Thyroid gland (tissue), 4 donors: ENCODE measurements around the gene TUBGCP3. TPM values are rescaled to one million over a fixed set of nuclear protein-coding genes. Genes with fewer than 3 reads are reported as not detected.

Experiments used
- DNase-seq, 2 donors: peaks; one replicate each; pipeline ENCODE4 v3.0.0-alpha.2; 2019
- H3K27ac ChIP-seq, 3 donors: fragments of 200-600 bp; sonication (generic); 1 replicate in 2 of 3; 2 replicates in 1 of 3; pipeline ENCODE4 v1.5.1; 2016 to 2019; ENCODE audit warnings: mild to moderate bottlenecking in 1 of 3, moderate library complexity in 1 of 3
- H3K27me3 ChIP-seq: fragments of 200-600 bp; sonication (generic); one replicate; pipeline ENCODE4 v1.5.1; 2019
- H3K36me3 ChIP-seq, 2 donors: fragments of 200-600 bp; sonication (generic); one replicate each; pipeline ENCODE4 v1.5.1; 2016 to 2019
- H3K4me1 ChIP-seq, 2 donors: fragments of 200-600 bp; sonication (generic); one replicate each; pipeline ENCODE4 v1.5.1; 2017 to 2019
- H3K4me3 ChIP-seq, 3 donors: fragments of 200-600 bp; sonication (generic); replicated peaks in 1 of 3; 1 replicate in 2 of 3; 2 replicates in 1 of 3; pipeline ENCODE4 v1.5.1; 2016; ENCODE audit warnings: mild to moderate bottlenecking in 1 of 3
- H3K9me3 ChIP-seq: fragments of 200-600 bp; sonication (generic); one replicate; pipeline ENCODE4 v1.5.1; 2017
- POLR2A ChIP-seq, 2 donors: fragments of 450-650 bp; IDR thresholded peaks; one replicate each; pipeline ENCODE4 v1.6.1; 2017; ENCODE audit warnings: antibody characterized with exemption in 2 of 2, mild to moderate bottlenecking in 2 of 2, moderate library complexity in 1 of 2
- WGBS, 2 donors: methylation state at CpG; one replicate each; pipeline ENCODE4 v1.1.5; 2017; 5-methylcytosine and 5-hydroxymethylcytosine counted together
- intact Hi-C: fragments of 100-400 bp; cut with DNase I; formaldehyde crosslinking; loops from one replicate; pipeline ENCODE4 v1.15.1; 2023
- total RNA-seq, 4 donors: library from RNA; depleted of rRNA; stranded (reverse); fragments of >200 nt; gene quantifications; one replicate each; pipeline ENCODE4 v1.2.3, GENCODE V29; 2016
- TF ChIP-seq, protein P1 (sequence below), 6 experiments: fragments of 200-600 bp in 3 of 6; fragments of 450-650 bp in 3 of 6; sonication (generic) in 3 of 6; IDR thresholded peaks; one replicate each; pipeline ENCODE4 v1.5.1; 2016 to 2019; ENCODE audit warnings: antibody characterized with exemption in 6 of 6, mild to moderate bottlenecking in 2 of 6, inconsistent platforms in 1 of 6, moderate library complexity in 1 of 6

TUBGCP3 gene
- total RNA-seq, 4 donors from 2014 or later = 27.4 to 49.1 (median 36.0) TPM

DNA sequence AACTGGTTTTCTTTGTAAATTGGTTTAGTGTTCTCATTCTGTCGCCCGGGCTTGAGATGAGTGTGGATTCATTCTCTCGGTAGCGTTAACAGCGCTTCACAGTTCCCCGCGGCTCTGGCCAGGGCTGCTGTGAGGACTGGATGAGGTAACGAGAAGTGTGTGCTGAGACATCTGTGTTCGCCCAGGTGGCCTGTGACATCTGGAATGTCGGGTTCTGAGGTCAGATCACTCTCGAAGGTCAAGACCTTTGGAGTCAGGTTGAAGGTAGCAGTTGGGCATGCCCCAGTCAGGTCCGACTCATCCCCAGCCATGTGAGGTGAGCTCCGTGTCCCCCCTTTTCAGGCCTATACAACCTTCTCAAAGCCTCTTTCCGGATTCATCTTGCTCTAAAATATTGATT is 13.4 kb upstream of the TUBGCP3 start:
- WGBS, 2 donors = 83 to 90% methylated on average over 14 of the region's 14 CpGs
- H3K4me1 ChIP-seq = peaks cover 0 to 5% of the 10 kb centered on the region in 2 donors
- H3K27me3 ChIP-seq = no peaks in the 10 kb centered on the region
- DNase-seq = no peak
- H3K4me3 ChIP-seq = no peak overlapping the region
- TF ChIP-seq, protein P1, sequence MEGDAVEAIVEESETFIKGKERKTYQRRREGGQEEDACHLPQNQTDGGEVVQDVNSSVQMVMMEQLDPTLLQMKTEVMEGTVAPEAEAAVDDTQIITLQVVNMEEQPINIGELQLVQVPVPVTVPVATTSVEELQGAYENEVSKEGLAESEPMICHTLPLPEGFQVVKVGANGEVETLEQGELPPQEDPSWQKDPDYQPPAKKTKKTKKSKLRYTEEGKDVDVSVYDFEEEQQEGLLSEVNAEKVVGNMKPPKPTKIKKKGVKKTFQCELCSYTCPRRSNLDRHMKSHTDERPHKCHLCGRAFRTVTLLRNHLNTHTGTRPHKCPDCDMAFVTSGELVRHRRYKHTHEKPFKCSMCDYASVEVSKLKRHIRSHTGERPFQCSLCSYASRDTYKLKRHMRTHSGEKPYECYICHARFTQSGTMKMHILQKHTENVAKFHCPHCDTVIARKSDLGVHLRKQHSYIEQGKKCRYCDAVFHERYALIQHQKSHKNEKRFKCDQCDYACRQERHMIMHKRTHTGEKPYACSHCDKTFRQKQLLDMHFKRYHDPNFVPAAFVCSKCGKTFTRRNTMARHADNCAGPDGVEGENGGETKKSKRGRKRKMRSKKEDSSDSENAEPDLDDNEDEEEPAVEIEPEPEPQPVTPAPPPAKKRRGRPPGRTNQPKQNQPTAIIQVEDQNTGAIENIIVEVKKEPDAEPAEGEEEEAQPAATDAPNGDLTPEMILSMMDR (IDR thresholded peaks at IDR 0.05) = no peak
- TF ChIP-seq POLR2A (IDR thresholded peaks at IDR 0.05) = no peak
- H3K27ac ChIP-seq = no peak overlapping the region
- intact Hi-C loops = no loop called here
- H3K36me3 ChIP-seq = no peaks in the 10 kb centered on the region
- H3K9me3 ChIP-seq = no peaks in the 10 kb centered on the region

- Histone ChIP-seq H3K27ac (no peak overlapping the region), H3K4me3 (no peak overlapping the region), H3K4me1 (no peaks in the 10 kb centered on the region), H3K36me3 (no peaks in the 10 kb centered on the region), H3K9me3 (no peaks in the 10 kb centered on the region), H3K27me3 (no peaks in the 10 kb centered on the region)
- intact Hi-C loops = no loop called here
- no peak for DNase-seq
- TF ChIP-seq POLR2A (IDR thresholded peaks at IDR 0.05) = no peak
- TF ChIP-seq, protein P1 (IDR thresholded peaks at IDR 0.05) = no peak
- WGBS, 2 donors = 84 to 89% methylated on average over 2 of the region's 2 CpGs
Measured at GRCh38 chr13:112596235-112596634, 8.3 kb upstream of the TUBGCP3 start.

- 89 to 96% methylated on average over 6 of the region's 7 CpGs for WGBS, 2 donors
- intact Hi-C loops = no loop called here
- TF ChIP-seq POLR2A (IDR thresholded peaks at IDR 0.05) = no peak
- TF ChIP-seq, protein P1 (IDR thresholded peaks at IDR 0.05) = no peak
Measured at GRCh38 chr13:112592647-112593046, 4.7 kb upstream of the TUBGCP3 start.

GRCh38 chr13:112592181-112592580 is 4.2 kb upstream of the TUBGCP3 start:
- TF ChIP-seq, protein P1 (IDR thresholded peaks at IDR 0.05) = no peak
- no peak for TF ChIP-seq POLR2A (IDR thresholded peaks at IDR 0.05)
- WGBS, 2 donors = 89 to 92% methylated on average over 7 of the region's 7 CpGs
- no peaks in the 10 kb centered on the region for H3K36me3 ChIP-seq
- H3K4me1 ChIP-seq = peaks cover 0 to 6% of the 10 kb centered on the region in 2 donors
- H3K27me3 ChIP-seq = no peaks in the 10 kb centered on the region
- intact Hi-C loops = no loop called here
- H3K9me3 ChIP-seq = no peaks in the 10 kb centered on the region
- H3K27ac ChIP-seq = no peak overlapping the region
- no peak overlapping the region for H3K4me3 ChIP-seq
- no peak for DNase-seq

More at GRCh38 chr13:112592647-112593046, 4.7 kb upstream of the TUBGCP3 start:
- H3K36me3 ChIP-seq = no peaks in the 10 kb centered on the region
- H3K9me3 ChIP-seq = no peaks in the 10 kb centered on the region
- peaks cover 0 to 6% of the 10 kb centered on the region in 2 donors for H3K4me1 ChIP-seq
- H3K27ac ChIP-seq = no peak overlapping the region
- H3K27me3 ChIP-seq = no peaks in the 10 kb centered on the region
- H3K4me3 ChIP-seq = no peak overlapping the region
- no peak for DNase-seq

DNA sequence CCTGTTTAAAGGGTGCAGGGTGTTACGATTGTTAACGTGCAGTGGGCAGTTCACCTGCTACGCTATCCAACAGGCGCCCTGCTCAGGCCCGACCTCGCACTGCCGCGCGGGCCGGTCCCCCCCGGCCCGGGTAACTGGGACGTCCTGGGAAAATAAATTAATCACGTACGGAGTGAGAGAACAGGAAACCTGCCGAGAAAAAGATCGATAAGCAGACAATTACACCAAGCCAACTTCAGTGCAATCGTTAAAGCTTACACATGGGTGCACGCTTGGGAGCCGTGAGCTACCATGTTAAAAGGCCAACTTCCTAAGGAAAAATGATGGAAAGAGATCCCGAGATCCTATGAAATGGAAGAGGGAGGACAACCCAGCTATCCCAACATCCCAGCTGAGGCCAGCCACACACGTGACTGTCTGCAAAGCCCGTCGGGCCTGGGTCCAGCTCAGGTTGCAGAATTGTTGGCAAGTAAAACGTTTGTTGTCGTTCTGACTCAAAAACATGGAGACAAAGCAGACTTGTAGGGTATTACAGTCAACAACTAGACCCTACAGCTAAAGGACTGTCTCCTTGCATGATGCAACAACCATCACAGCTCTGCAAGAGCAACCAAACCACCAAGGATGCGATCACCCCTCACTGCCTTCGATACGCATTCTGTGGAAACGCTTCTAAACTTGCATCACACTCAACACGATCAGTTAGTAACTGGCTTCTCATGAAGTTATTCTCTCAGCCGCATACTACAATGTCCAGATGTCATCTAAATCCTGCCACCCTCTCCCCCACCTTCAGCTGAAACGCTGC is 741 bp upstream of the TUBGCP3 start:
- TF ChIP-seq, protein P1 (IDR thresholded peaks at IDR 0.05) = no peak
- no peak for TF ChIP-seq POLR2A (IDR thresholded peaks at IDR 0.05)
- no peak for DNase-seq
- intact Hi-C loops = no loop called here

More for the DNA sequence above, 741 bp upstream of the TUBGCP3 start:
- Histone ChIP-seq H3K4me3 (peak overlapping the region in 2 of 3 donors; percentile 81 to 85), H3K27ac (peak overlapping the region; percentile 90 to 93 (median 92)), H3K36me3 (no peaks in the 10 kb centered on the region), H3K4me1 (peaks cover 0 to 9% of the 10 kb centered on the region in 2 donors), H3K9me3 (no peaks in the 10 kb centered on the region), H3K27me3 (no peaks in the 10 kb centered on the region)
- 75% methylated on average over 33 of the region's 33 CpGs for WGBS, 2 donors
